Measurements from ENCODE around the gene ZNF789.

The ZNF789 gene

DNA sequence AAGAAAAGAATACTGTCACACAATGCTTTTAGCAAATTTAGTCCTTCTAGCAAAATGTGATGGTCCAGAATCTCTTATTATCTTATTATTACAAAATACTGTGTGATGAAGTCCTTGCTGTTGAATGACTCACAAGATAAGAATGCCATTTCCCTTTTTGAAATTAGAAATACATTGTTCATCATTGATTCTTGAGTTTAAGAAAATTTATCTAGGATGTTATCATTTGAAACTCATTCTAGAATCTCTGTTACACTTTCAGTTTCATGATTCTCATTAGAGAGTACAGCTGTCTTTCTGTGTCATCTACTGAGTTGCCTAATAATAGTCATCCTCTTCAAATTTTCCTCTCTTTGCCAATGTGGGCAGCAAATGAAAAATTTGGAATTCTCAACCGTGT is 41.4 kb downstream of the ZNF789 start:
- DNase-seq, result no peak

DNA sequence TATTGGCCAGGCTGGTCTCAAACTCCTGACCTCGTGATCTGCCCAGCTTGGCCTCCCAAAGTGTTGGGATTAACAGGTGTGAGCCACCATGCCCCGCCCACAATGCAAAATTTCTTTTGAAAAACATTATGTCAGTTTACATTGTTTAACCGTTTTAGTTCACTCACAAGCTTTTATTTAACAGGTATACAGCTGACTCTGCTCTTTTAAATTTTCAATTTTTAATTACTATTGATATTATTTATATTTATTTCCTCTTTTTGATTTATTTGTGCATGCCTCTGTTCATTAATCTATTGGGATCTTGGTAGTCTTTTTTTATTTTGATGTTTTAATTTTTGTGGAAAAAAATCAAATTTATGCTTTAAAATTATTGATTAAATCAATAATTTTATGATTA is 48.7 kb downstream of the ZNF789 start:
- DNase-seq, result no peak

DNA sequence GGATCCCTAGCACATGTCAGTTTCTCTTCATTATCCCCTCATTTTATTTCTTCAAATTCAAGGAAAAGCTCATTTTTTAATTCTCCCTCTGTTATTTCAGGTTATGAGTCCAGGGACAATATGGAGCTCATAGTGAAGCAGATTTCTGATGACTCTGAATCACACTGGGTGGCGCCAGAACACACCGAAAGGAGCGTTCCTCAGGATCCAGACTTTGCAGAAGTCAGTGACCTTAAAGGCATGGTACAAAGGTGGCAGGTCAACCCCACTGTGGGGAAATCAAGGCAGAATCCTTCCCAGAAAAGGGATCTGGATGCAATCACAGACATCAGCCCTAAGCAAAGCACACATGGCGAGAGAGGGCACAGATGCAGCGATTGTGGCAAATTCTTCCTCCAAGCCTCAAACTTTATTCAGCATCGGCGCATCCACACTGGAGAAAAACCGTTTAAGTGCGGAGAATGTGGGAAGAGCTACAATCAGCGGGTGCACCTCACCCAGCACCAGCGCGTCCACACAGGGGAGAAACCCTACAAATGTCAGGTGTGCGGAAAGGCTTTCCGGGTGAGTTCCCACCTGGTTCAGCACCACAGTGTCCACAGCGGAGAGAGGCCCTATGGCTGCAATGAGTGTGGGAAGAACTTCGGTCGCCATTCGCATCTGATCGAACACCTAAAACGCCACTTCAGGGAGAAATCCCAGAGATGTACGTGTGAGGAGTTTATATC is 53.2 kb downstream of the ZNF789 start:
- no peak for DNase-seq

DNA sequence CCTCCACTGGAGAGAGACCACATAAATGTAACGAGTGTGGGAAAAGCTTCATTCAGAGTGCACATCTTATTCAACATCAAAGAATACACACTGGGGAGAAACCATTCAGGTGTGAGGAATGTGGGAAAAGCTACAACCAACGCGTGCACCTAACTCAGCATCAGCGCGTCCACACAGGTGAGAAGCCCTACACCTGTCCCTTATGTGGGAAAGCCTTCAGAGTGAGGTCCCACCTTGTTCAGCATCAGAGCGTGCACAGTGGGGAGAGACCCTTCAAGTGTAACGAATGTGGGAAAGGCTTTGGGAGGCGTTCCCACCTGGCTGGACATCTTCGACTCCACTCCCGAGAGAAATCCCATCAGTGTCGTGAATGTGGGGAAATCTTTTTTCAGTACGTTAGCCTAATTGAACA is 58.7 kb downstream of the ZNF789 start:
- DNase-seq, result no peak

DNA sequence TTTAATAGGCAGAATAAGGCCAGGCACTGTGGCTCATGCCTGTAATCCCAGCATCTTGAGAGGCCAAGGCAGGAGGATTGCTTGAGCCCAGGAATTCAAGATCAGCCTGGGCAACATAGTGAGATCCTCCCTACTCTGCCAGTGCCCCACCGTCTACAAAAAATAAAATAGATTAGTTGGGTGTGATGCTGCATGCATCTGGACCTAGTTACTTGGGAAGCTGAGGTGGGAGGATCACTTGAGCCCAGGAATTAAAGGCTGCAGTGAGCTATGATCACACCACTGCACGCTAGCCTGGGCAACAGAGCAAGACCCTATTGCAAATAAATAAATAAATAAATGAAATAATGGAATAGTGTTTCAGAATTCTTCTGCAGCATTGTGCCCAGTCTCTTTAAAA is 63.0 kb downstream of the ZNF789 start:
- no peak for DNase-seq

Data from activated CD4-positive, alpha-beta T cell treated with anti-CD3 and anti-CD28 coated beads, Interleukin-2, amount 50 U/mL, for 1 hour (primary cell).